ENCODE data around the gene ZNF677.

The ZNF677 gene

DNA sequence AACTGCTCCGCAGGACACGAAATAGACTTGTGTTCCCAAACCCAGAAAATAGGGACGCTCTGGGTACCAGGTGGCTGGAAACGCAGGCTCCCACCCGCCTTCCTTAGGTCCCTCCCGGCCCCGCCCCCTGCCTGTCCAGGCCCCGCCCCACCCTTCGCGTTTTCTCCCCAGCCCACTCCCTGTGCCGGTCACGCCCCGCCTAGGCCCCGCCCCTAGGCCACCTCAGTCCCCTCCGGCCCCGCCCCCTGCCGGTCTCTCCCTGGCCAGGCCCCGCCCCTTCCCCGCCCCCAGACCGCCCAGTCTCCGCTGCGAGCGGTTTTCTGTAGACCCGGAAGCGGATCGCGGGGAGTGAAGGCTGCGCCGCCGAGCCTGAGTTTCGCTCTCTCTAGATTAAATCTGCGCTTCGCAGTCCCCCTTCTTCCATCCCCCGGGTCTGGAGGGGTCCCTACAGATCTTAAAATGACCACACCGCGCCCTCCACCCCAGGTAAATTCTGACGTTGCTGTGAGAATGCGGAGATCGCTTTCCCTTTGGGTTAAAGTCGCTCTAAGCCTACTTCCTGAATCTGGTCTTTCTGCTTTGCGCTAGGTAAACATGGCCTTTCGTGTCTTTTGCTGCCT, 57.8 kb downstream of the ZNF677 start:
- Histone ChIP-seq H3K4me3 (ENCODE audit: severe bottlenecking) (peak overlapping the region; percentile 78), H3K9me3 (ENCODE audit: severe bottlenecking) (peaks cover 21% of the 10 kb centered on the region), H3K27ac (ENCODE audit: poor library complexity, severe bottlenecking) (peak overlapping the region; percentile 35), H3K4me1 (ENCODE audit: insufficient read depth, poor library complexity, severe bottlenecking) (no peaks in the 10 kb centered on the region), H3K36me3 (ENCODE audit: low read depth) (no peaks in the 10 kb centered on the region), H3K27me3 (ENCODE audit: insufficient read depth, poor library complexity, severe bottlenecking) (no peaks in the 10 kb centered on the region)
- DNase-seq (ENCODE audit: low spot score), result peak; percentile 91
- ATAC-seq (ENCODE audit: low read depth), result peak; percentile 72
- TF ChIP-seq, protein P1, sequence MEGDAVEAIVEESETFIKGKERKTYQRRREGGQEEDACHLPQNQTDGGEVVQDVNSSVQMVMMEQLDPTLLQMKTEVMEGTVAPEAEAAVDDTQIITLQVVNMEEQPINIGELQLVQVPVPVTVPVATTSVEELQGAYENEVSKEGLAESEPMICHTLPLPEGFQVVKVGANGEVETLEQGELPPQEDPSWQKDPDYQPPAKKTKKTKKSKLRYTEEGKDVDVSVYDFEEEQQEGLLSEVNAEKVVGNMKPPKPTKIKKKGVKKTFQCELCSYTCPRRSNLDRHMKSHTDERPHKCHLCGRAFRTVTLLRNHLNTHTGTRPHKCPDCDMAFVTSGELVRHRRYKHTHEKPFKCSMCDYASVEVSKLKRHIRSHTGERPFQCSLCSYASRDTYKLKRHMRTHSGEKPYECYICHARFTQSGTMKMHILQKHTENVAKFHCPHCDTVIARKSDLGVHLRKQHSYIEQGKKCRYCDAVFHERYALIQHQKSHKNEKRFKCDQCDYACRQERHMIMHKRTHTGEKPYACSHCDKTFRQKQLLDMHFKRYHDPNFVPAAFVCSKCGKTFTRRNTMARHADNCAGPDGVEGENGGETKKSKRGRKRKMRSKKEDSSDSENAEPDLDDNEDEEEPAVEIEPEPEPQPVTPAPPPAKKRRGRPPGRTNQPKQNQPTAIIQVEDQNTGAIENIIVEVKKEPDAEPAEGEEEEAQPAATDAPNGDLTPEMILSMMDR (IDR thresholded peaks at IDR 0.05; ENCODE audit: poor library complexity, severe bottlenecking), result no peak

DNA sequence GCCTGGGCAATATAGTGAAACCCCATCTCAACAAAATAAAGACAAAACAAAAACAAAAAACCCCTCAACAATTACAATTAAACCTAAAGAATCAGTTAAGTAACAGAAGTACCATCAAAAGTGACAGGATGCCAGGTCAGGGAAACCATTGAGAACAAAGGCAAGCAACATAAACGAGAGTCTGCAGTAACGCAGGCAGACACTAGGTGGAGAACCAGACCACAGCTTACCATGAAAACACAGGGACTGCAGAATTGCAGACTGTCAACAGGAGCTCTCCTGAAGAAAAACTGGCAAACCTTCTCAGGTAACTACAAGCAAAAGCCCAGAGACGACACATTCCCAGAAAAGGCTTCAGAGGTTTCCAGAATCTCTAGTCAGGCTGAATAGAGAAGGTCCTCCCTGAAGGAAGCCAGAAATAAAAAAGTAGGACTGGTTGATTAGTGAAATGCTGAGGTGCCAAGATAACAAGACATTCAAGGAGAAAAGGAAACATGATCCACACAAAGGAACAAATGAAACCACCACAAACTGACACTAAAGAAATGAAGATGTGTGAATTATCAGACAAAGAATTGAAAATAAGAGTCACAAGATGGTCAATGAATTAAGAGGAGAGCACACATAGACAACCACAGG, 59.3 kb downstream of the ZNF677 start:
- DNase-seq (ENCODE audit: low spot score) (no peak), ATAC-seq (ENCODE audit: low read depth) (peak; percentile 48; the same call in 1 of the 3 replicates)
- H3K27ac ChIP-seq (ENCODE audit: poor library complexity, severe bottlenecking), result no peak overlapping the region

DNA sequence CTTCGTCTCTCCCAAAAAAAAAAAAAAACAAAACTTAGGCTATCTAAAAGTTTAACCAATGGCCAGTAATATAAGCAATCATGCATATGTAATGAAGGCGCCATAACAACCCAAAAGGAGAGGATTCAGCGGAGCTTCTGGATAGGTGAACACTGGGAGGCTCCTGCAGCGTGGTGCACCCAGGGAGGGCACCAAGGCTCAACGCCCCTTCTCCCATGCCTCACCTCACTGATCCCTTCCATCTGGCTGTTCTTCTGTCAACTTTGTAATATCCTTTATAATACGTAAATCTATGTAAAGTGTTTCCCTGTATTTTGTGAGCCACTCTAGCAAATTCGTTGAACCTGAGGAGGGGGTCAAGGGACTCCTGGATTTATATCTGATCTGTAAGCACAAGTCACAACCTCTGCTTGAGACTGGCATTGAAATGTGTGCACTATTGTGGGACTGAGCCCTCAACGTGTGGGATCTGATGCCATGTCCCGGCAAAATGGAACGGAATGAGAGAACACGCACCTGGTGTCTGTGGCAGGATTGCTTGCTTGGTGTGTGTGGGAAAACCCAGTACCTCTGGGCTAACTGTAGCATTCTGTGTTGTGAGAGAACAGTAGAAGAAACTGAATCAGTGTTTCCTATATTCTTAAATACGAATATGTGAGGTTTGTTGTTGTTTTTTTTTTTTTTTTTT, 61.0 kb downstream of the ZNF677 start:
- peaks cover 16% of the 10 kb centered on the region for H3K9me3 ChIP-seq (ENCODE audit: severe bottlenecking)
- TF ChIP-seq, protein P1 (IDR thresholded peaks at IDR 0.05; ENCODE audit: poor library complexity, severe bottlenecking), result no peak
- ATAC-seq (ENCODE audit: low read depth) (no peak), DNase-seq (ENCODE audit: low spot score) (no peak)
- no peaks in the 10 kb centered on the region for H3K4me1 ChIP-seq (ENCODE audit: insufficient read depth, poor library complexity, severe bottlenecking)
- 0 out of 2 replicates have a peak, but pooled peaks cover 4% of the 10 kb centered on the region for H3K36me3 ChIP-seq (ENCODE audit: low read depth)
- peak overlapping the region; percentile 10 for H3K4me3 ChIP-seq (ENCODE audit: severe bottlenecking)
- no peak overlapping the region for H3K27ac ChIP-seq (ENCODE audit: poor library complexity, severe bottlenecking)
- H3K27me3 ChIP-seq (ENCODE audit: insufficient read depth, poor library complexity, severe bottlenecking), result no peaks in the 10 kb centered on the region

More for the DNA sequence above, 59.3 kb downstream of the ZNF677 start:
- TF ChIP-seq, protein P1 (IDR thresholded peaks at IDR 0.05; ENCODE audit: poor library complexity, severe bottlenecking), result peak; percentile 77
- no peaks in the 10 kb centered on the region for H3K27me3 ChIP-seq (ENCODE audit: insufficient read depth, poor library complexity, severe bottlenecking)
- peaks cover 17% of the 10 kb centered on the region for H3K9me3 ChIP-seq (ENCODE audit: severe bottlenecking)
- H3K36me3 ChIP-seq (ENCODE audit: low read depth), result 0 out of 2 replicates have a peak, but pooled peaks cover 4% of the 10 kb centered on the region
- H3K4me1 ChIP-seq (ENCODE audit: insufficient read depth, poor library complexity, severe bottlenecking), result no peaks in the 10 kb centered on the region
- no peak overlapping the region for H3K4me3 ChIP-seq (ENCODE audit: severe bottlenecking)

DNA sequence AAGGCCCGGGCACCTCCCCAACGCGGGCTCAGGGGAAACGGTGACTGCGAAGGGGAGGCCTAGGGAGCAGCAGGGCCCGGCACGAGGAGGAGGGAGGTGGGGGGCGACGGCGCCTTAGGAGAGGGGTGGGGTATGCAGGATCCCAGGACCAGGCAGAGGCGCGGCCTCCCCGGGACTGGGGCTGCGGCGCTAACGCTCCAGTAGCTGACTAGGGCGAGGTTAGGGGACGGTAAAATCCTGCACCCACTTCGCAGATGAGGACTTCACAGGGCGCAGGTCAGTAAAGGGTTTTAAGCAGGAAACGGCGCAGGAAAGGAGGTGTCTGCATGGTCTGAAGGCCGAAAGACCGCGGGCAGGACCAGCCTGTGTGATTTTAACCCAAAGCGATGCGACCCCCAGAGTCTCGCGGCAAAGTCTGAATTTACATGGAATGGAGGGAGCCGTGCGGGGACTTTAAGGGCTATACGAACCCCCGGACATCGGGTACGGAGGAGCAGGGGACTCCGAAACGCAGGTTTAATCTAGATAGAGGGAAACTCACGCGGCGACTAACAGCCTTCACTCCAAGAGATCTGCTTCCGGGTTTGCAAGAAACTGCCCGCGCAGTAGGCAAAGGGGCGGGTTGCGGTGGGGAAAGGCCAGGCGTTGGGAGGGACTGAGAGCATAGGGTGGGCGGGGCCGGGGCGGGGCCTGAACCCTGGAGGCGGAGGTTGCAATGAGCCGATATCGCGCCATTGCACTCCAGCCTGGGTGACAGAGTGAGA, 61.7 kb downstream of the ZNF677 start, which contains the start of gene ZNF665:
Gene ZNF665 (minus strand): TSS at position 588 of the 764 bp plus-strand sequence. CDS start 10,460 bp downstream, outside the sequence.
- H3K4me1 ChIP-seq (ENCODE audit: insufficient read depth, poor library complexity, severe bottlenecking), result no peaks in the 10 kb centered on the region
- TF ChIP-seq, protein P1 (IDR thresholded peaks at IDR 0.05; ENCODE audit: poor library complexity, severe bottlenecking), result no peak
- peaks cover 11% of the 10 kb centered on the region for H3K9me3 ChIP-seq (ENCODE audit: severe bottlenecking)
- H3K4me3 ChIP-seq (ENCODE audit: severe bottlenecking), result peak within 1 kb of the TSS; percentile 53
- peak; percentile 76 for ATAC-seq (ENCODE audit: low read depth)
- H3K36me3 ChIP-seq (ENCODE audit: low read depth), result 0 out of 2 replicates have a peak, but pooled peaks cover 4% of the 10 kb centered on the region
- peak; percentile 74 for DNase-seq (ENCODE audit: low spot score)
- H3K27ac ChIP-seq (ENCODE audit: poor library complexity, severe bottlenecking), result no peak within 1 kb of the TSS
- H3K27me3 ChIP-seq (ENCODE audit: insufficient read depth, poor library complexity, severe bottlenecking), result no peaks in the 10 kb centered on the region
